ENCODE measurements around the gene CLIP4.

The CLIP4 gene

DNA sequence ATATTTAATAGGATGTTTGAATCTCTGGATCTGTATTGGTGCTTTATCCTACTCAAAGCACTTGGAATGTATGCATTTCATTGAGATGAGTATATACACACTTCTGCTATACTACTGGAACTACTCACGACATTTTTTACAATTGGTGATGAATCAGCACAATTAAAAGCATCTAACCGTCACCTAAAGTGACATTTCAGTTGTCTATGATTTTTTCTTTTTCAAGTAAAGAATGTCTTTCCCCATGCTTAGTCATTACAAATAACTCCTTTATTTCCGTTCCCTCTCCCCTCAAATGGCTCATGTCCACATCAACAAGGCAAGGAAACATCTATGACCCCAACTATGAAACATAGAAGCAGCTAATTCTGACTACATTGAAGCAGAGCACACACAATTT, 77.3 kb downstream of the CLIP4 start:
- FAIRE-seq: no peak

DNA sequence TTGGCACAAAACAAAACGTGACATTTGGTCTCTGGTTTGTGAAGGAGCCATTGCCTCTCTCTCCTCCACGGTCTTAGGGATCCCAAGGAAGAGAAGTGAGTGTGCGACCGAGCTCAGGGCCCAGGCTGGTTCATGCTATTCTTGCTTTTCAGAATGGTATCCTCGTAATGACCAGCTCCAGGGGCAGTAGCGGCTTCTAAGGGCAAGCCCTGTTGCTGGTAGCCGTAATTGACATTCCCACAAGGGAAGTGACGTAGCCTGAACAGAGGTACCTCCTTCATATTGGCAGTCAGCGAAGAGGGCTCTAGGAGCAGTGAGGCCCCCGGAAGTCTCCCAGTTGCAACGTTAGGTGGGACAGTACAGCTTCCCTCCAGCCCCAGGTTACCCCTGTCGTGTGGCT, 77.9 kb downstream of the CLIP4 start:
- FAIRE-seq: no peak

DNA sequence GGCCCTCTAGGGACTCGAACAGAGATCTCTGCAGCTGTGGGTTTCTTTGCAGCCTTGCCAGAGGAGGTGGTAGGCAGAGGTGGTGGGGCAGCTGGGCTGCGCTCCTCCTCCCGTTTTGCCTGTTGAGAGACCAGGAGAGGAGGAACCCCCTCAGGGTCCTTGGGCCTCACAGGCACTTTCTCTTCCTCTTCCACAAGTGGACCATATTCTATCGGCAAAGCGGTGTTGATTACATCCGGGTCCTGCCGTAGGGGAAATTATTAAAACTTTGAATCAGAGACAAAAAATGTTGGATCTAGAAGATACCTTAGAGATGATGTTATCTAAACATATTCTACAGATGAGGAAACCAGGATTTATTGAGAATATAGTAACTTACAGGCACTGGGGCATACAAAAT, 78.5 kb downstream of the CLIP4 start:
- FAIRE-seq: no peak

DNA sequence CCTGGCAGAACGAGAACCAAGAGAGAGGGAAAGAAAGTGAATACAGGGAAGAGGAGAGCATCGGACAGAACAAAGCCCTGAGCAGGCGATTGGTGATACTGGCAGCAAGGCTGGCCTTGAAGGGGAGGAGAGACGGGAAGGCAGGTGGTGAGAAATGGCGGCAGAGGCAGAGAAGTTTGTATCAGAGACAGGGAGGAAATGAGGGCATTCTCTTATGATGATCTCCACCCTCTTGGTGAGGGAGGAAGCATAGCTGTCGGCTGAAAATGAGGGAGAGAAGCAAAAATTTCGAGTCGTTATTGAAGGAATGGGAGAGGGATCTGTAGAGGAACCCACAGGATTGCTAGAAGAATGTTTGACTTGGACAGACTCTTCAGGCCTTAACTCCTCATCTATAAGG, 80.6 kb downstream of the CLIP4 start:
- no peak for FAIRE-seq

DNA sequence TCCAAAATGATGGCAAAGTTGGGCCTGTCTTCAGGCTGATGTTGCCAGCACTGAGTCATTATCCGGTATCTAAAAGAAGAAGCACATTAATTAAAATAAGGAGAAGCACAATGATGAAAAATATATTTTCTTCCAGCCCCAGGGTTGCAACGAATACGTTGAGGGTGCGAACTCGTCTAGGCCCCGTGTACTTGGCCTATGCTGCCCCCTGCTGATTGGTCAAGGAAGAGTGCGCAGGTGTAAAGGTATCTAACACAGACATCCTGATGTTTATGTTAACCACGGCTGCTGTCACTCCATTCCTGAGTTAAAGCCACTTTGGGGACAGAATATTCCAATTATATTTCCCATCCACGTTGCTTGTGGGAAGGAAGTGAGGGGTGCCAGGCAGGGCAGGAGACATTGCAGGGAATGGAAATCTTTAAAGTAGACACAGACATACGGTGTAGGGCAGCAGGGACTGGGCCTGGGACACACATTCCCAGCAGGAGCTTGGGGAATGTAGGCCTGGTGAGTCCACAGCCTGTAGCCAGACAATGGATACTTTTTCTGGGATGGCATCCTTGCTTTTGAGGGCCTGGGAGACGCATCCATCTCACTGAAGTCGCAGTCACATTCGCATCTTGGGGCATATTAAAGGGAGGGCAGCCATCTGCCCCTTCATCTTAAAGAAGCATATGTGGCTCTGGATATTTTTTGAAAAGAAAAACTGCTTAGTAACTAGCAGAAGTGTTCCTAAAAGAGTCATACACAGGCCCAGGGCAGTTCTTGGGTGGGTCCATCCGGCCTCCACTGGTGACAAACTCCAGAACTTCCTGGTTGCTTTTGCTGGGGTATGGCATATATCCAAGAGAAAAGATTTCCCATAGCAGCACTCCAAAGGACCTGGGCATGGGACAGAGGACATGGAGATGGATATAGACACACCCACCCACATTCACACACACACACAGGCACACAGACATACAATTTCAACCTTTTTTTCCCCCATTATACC, 81.9 kb downstream of the CLIP4 start:
- FAIRE-seq: peak; percentile 6

DNA sequence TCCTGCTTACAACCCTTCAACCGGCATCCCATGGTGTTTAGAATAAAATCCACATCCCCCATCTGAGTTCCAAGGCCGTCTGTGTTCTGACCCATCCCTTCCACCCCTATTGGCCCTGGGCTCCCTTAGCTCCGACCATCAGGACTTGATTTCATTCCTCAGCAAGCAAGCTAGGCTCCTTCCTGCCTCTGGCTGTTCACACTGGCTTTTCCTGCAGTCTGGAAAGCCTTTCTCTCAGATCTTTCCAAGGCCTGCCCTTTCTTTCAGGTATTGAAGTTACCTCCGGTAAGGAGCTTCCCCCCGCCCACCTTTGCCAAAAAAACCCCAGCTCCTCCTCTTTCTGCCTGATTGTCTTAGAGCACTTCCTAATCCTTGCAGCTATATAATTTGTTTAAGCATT, 86.8 kb downstream of the CLIP4 start:
- FAIRE-seq: no peak

DNA sequence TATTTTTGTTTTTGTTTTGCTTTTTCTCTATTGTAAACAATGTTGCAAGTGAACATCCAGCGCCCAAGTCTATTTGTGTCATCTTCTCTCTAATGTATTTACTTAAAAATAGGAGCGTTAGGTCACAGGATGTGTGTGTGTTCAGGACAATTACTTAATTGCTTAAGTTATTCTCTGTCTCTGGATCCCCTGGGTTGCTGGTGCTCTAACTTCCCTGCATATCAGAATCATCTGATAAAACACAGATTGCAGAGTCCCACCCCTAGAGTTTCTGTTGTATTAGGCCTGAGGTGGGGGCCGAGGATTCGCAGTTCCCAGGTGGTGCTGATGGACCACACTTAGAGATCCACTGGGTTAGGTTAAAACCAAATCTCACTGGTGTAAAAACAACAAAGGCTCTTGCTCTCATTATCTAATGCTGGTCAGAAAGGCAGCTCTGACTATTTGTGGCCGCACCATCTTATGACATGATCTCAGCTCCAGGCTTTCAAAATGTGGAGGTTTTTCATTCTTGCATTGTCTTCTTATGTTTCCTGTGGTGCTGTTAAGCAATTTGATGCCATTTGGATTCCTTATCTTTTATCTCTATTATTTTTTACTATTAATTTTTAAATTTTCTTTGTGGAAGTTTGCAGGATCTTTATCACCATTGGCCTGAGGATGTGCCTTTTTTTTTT, 87.7 kb downstream of the CLIP4 start:
- FAIRE-seq: no peak

DNA sequence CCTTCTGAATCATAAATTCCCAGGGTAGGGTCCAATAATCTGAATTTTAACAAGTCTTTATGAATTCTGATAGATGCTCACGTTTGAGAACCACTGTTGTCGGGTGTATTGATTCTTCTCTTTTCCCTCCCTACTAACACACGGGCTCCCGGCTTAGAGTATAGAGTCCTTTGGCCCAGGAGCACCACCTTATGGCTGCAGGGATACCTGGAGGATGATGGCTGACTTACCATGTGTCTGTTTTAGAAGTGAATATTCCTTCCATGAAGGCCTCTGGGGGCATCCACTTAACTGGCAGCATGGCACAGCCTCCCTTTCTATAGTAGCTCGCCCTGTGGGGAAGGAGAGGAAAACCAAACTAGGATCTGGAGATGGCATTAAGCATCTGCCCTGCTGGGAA, 91.7 kb downstream of the CLIP4 start:
- no peak for FAIRE-seq

DNA sequence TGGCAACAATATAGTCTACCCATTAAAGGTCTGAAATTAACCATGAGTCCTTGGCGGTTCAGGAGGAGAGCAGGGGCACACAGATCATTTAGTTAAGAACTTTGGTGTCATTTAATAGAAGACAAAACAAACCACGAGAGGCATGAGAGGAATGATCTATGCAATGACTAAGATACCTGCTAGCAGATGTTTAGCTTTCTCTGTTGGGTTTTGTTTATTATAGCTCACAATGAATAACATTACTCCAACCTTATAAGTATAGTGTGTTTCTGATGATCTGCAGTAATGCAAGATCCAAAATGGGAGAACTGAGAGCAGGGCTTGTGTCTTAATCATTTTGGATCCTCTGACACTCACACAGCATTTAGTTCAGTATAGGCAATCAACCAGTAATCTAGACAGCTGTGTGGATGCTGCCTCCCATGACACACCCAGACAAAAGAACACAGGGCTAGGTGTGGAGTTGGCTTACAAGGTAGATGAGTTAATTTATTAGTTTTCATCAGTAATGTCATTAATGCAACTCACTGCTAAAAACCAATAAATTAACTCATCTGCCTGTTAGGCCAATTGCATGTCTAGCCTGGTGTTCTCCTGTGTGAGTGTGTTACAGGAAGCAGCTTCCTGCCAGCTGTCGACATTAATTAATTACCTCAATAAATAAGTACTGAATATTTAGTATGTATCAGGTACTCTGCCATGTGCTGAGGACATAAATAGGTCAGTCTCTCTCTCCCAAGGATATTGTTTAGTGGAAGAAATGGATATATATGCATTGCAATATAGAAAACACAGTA, 92.3 kb downstream of the CLIP4 start:
- FAIRE-seq: no peak

DNA sequence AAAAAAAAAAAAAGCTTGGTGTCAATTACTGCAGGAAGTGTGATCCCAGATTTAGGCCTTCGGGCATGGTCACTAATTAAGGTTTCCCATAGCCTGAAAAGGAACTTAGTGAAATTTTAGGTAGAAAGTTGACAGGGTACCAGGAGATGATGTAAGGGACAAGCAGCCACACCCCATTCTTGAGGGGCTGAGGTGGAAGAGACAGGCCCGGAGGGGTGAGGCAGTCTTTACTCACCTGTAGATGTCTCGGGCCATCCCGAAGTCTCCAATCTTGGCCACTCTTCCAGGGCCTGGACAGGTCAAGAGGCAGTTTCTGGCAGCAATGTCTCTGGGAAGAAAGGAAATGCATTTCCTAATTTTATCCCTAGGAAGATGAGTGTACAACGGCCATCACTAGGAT, 94.3 kb downstream of the CLIP4 start:
- no peak for FAIRE-seq

DNA sequence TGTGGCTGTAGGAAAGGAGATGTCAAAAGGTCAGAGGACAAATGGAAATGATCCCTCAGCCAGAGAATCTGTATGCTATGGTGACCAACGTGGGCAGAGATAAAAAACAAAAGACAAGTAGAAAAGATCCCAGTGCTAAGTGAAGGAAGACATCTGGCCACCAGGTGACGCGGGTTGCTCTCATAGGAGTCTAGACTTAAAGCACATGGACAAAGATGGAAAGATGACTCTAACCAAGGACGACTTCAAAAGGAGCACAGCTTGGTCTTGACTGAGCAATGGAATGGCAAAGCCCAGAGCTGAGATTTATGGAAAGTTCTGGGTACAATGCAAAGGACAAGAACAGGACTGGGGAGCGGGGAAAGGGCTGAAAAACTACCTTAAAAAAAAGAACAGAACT, 96.8 kb downstream of the CLIP4 start:
- no peak for FAIRE-seq

DNA sequence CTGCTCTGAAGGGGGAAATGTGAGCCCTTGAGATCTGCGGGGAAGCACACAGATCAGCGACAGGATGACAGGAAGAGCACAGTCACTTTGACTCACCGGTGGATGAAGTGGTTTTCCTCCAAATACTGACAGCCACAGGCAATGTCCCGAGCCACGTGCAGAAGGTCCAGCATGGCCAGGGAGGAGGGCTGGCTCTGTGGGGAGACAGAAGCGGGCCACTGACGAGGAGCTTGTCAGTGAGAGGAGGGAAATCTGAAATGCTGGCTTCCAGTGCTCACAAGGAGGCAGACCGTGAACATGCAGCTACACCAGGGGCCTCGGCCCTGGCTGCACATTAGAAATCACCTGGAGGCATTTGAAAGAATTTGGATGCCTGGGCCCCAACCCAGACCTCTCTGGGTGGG, 98.7 kb downstream of the CLIP4 start:
- no peak for FAIRE-seq

DNA sequence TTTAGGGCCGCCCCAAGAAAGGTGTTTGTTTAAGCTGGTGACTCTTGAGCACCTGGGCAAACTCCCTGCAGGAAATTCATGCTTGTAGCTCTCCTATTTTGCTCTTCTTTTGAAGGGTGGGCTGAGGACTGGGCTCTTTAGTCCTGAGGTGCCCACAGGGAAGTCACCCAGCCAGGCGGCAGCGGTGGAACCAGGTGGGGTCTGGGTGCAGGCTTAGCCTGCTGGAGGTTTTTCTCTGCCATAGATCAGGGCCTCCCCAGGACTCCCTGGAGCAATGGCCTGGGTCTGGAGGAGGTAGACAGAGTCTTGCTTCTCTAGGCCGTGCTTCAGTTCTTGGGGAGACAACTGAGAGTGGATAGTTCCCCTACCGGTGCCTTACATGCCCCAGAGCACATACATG, 99.9 kb downstream of the CLIP4 start:
- FAIRE-seq: no peak

DNA sequence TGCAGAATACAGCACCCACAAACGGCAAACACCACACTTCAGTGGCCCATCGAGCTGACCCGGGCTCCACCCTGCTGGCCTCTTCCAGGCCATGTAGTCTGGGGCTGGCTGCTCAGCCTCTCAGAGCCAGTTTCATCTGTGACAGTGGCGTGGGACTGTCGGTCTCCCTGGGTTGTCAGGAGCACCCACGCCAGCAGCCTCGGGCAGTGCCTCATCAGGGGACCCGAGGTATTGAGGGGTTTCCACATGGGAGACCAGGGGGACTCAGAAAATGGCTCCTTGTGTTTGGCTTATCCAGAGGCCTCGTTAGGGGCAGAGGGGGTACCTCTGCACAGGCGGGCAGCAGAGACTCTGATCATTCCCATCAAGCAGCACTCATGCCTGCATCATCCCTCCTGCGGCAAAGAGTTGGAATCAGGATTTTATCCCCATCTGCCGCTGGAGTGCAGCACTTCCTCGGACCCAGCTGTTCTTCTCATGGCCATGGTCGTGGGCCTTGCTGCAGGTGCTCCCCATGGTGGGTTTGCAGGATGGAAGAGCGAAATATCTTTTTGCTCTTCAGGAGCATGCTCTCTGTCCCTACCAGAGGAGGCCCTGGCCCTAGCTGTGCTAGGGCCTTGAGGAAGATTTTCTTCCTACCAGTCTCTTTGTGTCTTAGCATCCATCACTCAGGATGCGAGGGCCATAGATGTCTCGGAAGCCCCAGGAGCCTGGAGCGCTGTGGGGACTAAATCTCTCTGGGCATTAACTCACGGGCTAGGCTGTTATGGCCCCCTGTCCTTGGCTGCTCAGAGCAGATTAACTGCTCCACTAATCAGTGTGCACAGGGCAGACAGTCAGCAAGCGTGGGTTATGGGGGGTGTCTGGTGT, 100.8 kb downstream of the CLIP4 start:
- FAIRE-seq: no peak

DNA sequence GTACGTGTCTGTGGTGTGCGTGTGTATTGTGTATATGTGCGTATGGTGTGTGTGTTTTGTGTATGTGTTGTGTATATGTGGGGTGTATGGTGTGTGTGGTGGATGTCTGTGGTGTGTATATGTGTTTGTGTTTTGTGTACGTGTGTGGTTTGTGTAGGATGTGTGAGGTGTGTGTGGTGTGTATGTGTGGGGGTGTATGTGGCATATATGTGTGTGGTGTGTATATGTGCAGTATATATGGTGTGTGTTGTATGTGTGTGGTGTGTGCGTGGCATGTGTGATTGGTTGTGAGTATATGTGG, 101.3 kb downstream of the CLIP4 start:
- FAIRE-seq: no peak

DNA sequence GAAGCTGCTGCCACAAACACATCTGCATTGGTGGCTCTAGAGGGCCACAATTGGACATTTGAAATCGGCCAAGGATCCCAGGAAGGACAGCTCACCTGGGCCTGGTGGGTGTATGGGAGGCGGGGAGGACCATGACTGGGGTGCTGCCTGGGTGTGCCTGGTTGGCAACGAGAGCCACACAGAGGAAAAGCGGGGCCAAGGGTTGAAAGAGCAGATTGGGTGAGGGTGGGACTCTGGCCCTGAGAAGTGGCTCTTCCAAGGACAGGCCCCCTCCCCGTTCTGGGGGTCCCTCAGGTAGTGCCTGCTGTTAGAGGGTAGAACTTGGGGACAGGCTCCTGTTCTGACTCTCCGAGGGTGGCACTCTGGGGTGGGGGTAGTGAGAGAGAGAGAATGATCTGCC, 102.9 kb downstream of the CLIP4 start:
- no peak for FAIRE-seq

DNA sequence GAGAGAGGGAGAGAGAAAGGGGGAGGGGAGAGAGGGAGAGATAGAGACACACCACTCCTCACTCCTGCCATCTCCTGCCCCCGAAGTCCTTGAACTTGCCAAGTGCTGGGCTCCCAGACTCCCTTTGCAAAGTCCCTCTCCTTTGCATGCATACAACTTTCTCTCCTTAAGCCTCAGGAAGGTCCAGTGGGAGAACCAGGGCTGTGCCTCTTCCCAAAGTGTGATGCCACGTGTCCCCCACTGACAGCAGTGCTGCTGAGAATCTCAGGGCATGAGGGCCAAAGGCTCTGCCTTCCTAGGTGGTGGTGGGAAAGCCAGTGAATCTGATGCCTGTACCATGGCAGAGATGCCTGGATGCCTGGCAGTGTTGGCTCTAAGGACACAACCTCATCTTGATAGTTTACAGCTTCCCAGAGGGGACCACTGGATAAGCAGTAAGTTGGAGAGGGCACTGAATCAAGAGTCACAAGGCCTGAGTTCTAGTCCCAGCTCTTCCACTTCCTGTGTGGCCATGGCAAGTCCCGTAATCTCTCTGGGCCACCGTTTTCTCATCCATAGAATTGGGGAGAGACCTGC, 103.4 kb downstream of the CLIP4 start:
- no peak for FAIRE-seq

DNA sequence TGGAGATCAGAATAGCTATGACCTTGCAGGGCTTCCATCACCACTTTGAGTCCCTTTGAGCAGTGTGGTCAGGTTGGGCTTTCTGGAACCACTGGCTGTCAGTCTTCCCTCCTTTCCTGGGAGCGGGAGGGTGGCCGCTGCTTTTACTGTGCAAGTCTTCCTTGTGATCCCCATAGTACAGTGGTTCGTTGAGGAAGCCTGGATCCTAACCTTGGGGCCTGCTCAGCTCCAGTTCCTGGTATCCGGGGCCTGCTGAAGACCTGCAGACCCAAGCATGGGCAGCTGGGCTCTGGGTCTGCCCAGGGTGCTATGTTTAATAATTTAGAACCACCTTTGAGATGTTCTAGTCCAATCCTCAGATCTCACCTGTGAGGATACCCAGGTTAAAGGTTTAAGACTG, 104.2 kb downstream of the CLIP4 start:
- no peak for FAIRE-seq

DNA sequence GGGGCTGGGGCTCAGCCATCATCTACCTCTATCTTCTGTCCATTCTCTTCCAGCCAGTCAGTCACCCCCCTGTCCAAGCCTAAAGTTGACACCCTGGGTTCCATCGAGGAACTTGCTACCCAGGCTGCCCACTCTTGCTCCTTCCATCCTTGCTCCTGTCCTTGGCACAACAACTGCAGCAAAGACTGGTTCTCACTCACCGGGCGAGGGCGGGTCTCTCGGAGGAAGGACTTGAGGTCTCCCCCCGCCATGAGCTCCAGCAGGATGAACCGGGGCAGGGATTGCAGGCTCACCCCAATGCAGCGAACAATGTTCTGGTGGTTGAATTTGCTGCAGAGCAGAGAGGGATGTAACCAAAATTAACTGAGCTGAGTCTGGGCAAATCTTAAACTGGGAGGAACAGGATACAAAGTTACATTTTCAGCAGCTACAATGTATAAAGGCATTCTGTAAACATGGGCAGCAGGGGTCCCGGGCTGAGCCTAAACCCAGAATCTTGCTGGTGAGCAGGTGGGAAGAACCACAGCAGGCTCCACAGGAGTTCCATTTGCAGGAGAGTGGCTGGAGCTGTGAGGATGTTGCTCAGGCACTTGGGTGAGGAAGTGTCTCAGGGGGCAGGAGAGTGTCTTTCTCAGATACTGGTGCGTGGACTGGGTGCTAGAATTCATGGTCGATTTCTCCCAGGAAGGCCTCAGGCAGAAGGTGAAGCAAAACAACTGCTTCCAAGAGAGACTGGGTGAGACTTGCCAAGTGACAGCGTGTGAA, 105.5 kb downstream of the CLIP4 start:
- FAIRE-seq: no peak

DNA sequence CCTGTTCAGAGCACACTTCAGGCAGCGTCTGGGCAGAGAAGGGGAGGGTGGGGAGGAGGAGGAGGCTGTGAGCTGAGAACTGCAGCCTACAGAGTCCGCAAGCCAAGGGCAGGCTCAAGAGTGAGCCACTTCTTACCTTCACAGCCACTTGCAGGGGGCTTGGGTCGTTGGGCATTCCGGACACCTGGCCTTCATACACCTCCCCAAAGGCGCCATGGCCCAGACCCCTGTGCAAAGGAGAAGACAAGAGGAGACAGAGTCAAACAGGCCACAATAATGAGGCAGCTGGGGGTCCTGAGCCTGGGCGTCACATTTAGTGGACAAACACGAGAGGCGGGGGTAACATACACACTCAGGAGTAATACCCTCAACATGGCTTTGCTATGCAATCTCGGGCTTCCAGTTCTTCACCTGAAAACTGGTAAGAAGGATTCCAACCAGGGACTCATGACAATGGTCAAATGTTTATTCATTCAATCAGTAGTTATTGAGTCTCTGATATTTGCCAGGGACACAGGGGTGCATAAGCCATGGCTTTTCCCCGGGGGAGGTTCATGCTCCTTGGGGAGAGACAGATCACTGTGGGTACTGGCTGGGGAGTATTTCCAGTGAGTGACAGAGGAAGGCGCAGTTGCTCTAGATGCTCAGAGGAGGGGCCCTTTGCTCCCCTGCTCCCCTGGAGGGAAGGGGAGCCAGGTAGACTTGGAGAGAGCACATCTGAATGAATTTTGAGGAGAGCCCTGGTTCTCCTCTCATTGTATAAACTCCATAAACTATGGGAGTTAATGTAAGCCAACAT, 107.4 kb downstream of the CLIP4 start:
- no peak for FAIRE-seq

DNA sequence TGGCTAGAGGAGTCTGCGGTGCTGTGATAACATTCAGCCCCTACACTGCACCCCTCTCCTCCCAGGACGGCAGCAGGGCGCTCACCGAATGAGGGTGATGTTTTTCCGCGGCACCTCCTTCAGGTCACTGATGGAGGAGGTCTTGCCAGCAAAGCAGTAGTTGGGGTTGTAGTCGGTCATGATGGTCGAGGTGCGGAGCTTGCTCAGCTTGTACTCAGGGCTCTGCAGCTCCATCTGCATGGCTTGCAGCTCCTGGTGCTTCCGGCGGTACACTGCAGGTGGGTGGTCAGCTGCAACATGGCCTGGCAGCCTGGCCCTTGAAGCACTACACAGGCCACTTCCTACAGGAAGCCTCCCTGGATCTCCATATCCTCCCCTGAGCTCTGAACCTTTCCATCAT, 108.0 kb downstream of the CLIP4 start:
- no peak for FAIRE-seq
